Ectodermal cell (in vitro differentiated cells): ENCODE measurements around the gene CLMP.

Experiments
- H3K27ac ChIP-seq: 2 replicates; pipeline ENCODE4 v1.7.0; 2013; ENCODE audit warnings: mild to moderate bottlenecking, low read depth, low read length; ENCODE audit not compliant: insufficient read depth, poor library complexity, severe bottlenecking
- H3K27me3 ChIP-seq: 2 replicates; pipeline ENCODE4 v1.7.0; 2013; ENCODE audit warnings: mild to moderate bottlenecking, low read length; ENCODE audit not compliant: insufficient read depth, control insufficient read depth, poor library complexity, severe bottlenecking
- H3K36me3 ChIP-seq: one replicate; pipeline ENCODE4 v1.7.0; 2013; ENCODE audit warnings: low read length; ENCODE audit not compliant: control insufficient read depth, insufficient read depth
- H3K4me1 ChIP-seq: one replicate; pipeline ENCODE4 v1.7.0; 2013; ENCODE audit warnings: low read length; ENCODE audit not compliant: control insufficient read depth, insufficient read depth
- H3K4me3 ChIP-seq: 2 replicates; pipeline ENCODE4 v1.7.0; 2013; ENCODE audit warnings: low read depth, low read length, control low read depth; ENCODE audit not compliant: insufficient read depth
- H3K9me3 ChIP-seq: 2 replicates; pipeline ENCODE4 v1.7.0; 2013; ENCODE audit warnings: mild to moderate bottlenecking, low read length, moderate library complexity; ENCODE audit not compliant: control insufficient read depth
- WGBS, 2 experiments: methylation state at CpG; one replicate each; pipeline ENCODE4 v1.1.7; 2013; ENCODE audit warnings: missing lambda C conversion rate in 2 of 2; 5-methylcytosine and 5-hydroxymethylcytosine counted together

The CLMP gene

DNA sequence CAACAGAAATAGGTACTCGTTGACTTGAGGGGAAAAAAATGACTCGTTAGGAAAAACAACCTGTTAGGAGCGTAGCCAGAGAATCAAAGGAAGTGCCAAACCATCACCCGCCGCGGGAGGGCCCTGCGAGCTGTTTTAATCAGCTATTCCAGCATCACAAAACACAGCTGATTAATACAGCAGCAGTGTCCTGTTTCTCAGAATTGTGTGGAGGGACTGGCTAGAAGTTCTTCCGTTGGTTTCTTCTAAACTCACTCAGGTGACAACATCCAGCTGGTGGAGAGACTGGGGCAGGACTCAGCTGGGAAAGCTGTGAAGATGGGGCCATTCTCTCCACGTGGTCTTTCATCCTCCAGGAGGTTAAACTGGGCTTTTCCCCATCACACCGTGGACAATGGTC lies 161.2 kb downstream of the CLMP start:
- Histone ChIP-seq H3K27ac (no peak overlapping the region), H3K9me3 (no peaks in the 10 kb centered on the region), H3K27me3 (no peaks in the 10 kb centered on the region), H3K4me3 (no peak overlapping the region), H3K36me3 (no peaks in the 10 kb centered on the region), H3K4me1 (no peaks in the 10 kb centered on the region)
- 74 to 78% methylated on average over 10 of the region's 10 CpGs for WGBS, 2 experiments

DNA sequence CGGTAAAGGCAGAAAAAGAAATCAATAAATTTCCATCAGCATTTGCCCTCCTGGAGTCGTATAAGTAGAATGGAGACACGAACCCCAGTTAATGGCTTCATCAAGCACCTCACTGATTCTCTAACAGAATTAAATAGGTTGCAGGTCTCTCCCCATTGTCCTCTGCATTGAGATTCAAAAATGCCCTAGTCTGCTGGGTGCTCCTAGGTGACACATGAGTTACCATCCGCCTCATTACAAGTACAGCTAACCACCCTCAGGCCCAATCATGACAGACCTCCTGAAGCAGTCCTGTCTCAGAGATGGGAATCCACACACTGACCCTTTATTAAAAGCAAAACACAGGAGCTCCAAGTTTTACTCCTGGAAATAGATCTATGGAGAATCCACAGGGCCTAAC lies 164.5 kb downstream of the CLMP start:
- H3K4me3 ChIP-seq, result no peak overlapping the region
- H3K27ac ChIP-seq, result no peak overlapping the region
- H3K4me1 ChIP-seq, result no peaks in the 10 kb centered on the region
- no peaks in the 10 kb centered on the region for H3K36me3 ChIP-seq
- no peaks in the 10 kb centered on the region for H3K27me3 ChIP-seq
- WGBS, 2 experiments, result 63 to 67% methylated on average over 4 of the region's 4 CpGs
- no peaks in the 10 kb centered on the region for H3K9me3 ChIP-seq

DNA sequence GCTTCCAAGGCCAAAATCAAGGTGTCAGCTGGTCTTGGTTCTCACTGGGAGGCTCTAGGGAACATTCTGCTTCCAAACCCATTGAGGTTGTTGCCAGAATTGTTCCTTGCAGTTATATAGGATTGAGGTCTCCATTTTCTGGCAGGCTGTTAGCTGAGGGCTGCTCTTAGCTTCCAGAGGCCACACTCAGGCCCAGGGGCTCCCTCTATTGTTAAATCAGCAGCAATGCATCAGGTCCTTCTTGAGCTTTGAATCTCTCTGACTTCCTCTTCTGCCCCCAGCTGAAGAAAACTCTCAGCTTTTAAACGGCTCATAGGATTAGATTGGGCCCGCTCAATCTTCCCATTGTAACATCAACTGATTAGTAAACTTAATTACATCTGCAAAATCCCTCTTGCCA lies 174.1 kb downstream of the CLMP start:
- no peaks in the 10 kb centered on the region for H3K4me1 ChIP-seq
- H3K27me3 ChIP-seq, result no peaks in the 10 kb centered on the region
- no peak overlapping the region for H3K27ac ChIP-seq
- no peaks in the 10 kb centered on the region for H3K36me3 ChIP-seq
- H3K4me3 ChIP-seq, result no peak overlapping the region
- no peaks in the 10 kb centered on the region for H3K9me3 ChIP-seq
- 64 to 84% methylated on average over 2 of the region's 2 CpGs for WGBS, 2 experiments
